ENCODE data around the gene OXLD1. TPM values are rescaled to one million over a fixed set of nuclear protein-coding genes. Genes with fewer than 3 reads are reported as not detected.

Gene OXLD1
- total RNA-seq (2014; rRNA removed) (46.7 and 68.9 TPM in 2 replicates), Bru-seq, nascent RNA (percentile 89 among the genes with signal in this experiment), BruChase-seq, experiment 1, labeled RNA remaining after a 6-hour chase (percentile 82 among the genes with signal in this experiment), BruChase-seq, experiment 2, labeled RNA remaining after a 2-hour chase (percentile 84 among the genes with signal in this experiment)
- long read RNA-seq, transcript OXLD1-201 (2 exons, 620 nt) = minor isoform, 9 of 61 reads
- long read RNA-seq, transcript OXLD1-206 (1 exons, 1,600 nt) = major isoform, 31 of 61 reads
- long read RNA-seq, transcript OXLD1-207 (2 exons, 821 nt) = minor isoform, 12 of 61 reads
- long read RNA-seq, partial matches to known transcripts = 0 of 61 reads
- long read RNA-seq, other reads (novel, unspliced or antisense) = 0 of 61 reads

- H3K9me2 ChIP-seq (replicated peaks; ENCODE audit: low read length) = no peaks in the 10 kb centered on the region
- peaks cover 35% of the 10 kb centered on the region for H3K4me1 ChIP-seq (ENCODE audit: insufficient read depth, low read length)
- POLR2A ChIA-PET (ENCODE audit: unreplicated experiment) = interaction anchor here (0.5 to 0.6 kb wide), 2 partner anchors 36 to 95 kb away, joined by 3 to 4 read pairs; partner anchors contain the start of gene MRPL12
- H3K27ac ChIP-seq (ENCODE audit: low read length) = peak within 1 kb of the TSS; percentile 69
- no peaks in the 10 kb centered on the region for H3K27me3 ChIP-seq (ENCODE audit: low read length)
- H3K4me2 ChIP-seq (ENCODE audit: low read length) = peak within 1 kb of the TSS; percentile 100
- intact Hi-C loops (cut with micrococcal nuclease) = loop anchor here (2.0 kb wide), 1 partner anchor 30 kb away; the partner anchor contains the start of genes NPLOC4 and TSPAN10
- no peaks in the 10 kb centered on the region for H3K9me3 ChIP-seq (ENCODE audit: low read length)
- DNase-seq = peak; percentile 97
- peak within 1 kb of the TSS; percentile 98 for H3K9ac ChIP-seq (ENCODE audit: low read length)
- H3F3A ChIP-seq (ENCODE audit: low read length, unreplicated experiment) = no peaks in the 10 kb centered on the region
- no peaks in the 10 kb centered on the region for H4K20me1 ChIP-seq (ENCODE audit: low read length)
- ATAC-seq = peak; percentile 98
- no TSS peak for BruUV-seq (replicated peaks)
- H3K4me3 ChIP-seq (ENCODE audit: low read length) = peak within 1 kb of the TSS; percentile 93
- TF ChIP-seq, protein P1, sequence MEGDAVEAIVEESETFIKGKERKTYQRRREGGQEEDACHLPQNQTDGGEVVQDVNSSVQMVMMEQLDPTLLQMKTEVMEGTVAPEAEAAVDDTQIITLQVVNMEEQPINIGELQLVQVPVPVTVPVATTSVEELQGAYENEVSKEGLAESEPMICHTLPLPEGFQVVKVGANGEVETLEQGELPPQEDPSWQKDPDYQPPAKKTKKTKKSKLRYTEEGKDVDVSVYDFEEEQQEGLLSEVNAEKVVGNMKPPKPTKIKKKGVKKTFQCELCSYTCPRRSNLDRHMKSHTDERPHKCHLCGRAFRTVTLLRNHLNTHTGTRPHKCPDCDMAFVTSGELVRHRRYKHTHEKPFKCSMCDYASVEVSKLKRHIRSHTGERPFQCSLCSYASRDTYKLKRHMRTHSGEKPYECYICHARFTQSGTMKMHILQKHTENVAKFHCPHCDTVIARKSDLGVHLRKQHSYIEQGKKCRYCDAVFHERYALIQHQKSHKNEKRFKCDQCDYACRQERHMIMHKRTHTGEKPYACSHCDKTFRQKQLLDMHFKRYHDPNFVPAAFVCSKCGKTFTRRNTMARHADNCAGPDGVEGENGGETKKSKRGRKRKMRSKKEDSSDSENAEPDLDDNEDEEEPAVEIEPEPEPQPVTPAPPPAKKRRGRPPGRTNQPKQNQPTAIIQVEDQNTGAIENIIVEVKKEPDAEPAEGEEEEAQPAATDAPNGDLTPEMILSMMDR (conservative IDR thresholded peaks at IDR 0.05; ENCODE audit: low read depth, low read length) = no peak
- TF ChIP-seq EZH2phosphoT487 (IDR thresholded peaks at IDR 0.05; ENCODE audit: borderline replicate concordance, low read length) (no peak), EZH2 (IDR thresholded peaks at IDR 0.05; ENCODE audit: low read length, unreplicated experiment) (no peak)
- H3K79me2 ChIP-seq (ENCODE audit: low read length) = peaks cover 56% of the 10 kb centered on the region
- CTCF ChIA-PET = no interaction called here
- peaks cover 20% of the 10 kb centered on the region for H3K36me3 ChIP-seq (ENCODE audit: low read depth, low read length)
- peak within 1 kb of the TSS; percentile 71 for H2AFZ ChIP-seq (ENCODE audit: low read length)
These were observed at the start of gene OXLD1, which contains the start of gene CCDC137 for GRCh38 chr17:81666342-81667191. TSS of gene OXLD1 (minus strand) at chr17:81666605. CDS start at chr17:81666577, 28 bp downstream. TSS of gene CCDC137 (plus strand) at chr17:81666737. CDS start at chr17:81666767, 30 bp downstream.

DNA sequence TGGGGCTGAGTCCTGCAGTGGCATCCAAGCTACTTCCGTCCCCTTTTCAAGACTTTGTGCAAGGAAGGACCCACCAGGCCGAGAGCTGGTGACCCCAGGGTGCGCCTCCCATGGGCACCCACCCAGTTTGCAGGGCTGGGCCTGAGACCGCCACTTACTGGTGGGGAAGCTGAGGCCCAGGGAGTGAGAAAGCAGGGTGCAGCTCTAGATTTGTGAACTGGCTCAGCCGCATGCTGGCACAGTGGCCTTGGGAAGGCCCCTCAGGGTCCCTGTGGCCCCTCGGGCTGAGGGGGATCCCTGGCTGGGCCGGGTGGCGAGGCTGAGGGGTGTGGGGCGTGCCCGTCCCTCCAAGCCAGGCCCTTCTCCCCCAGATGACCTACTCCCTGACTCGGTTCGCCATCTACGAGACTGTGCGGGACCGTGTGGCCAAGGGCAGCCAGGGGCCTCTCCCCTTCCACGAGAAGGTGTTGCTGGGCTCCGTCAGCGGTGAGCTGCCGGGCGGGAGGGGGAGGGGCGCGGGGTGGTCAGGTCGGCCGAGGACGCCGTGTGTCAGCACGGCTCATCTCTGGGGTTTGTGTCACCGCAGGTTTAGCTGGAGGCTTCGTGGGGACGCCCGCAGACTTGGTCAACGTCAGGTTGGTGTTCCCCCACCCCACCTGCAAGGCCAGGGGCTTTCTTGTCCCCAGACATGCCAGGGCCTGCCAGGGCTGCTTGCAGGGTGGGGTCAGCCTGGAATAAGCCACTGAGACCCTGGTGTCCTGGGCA, 48.9 kb upstream of the OXLD1 start:
- Histone ChIP-seq H3F3A (ENCODE audit: low read length, unreplicated experiment) (peaks cover 8% of the 10 kb centered on the region), H3K9me3 (ENCODE audit: low read length) (no peaks in the 10 kb centered on the region), H3K79me2 (ENCODE audit: low read length) (peaks cover 33% of the 10 kb centered on the region), H3K36me3 (ENCODE audit: low read depth, low read length) (peaks cover 6% of the 10 kb centered on the region; the same call in 1 of the 2 replicates), H3K4me1 (ENCODE audit: insufficient read depth, low read length) (peaks cover 32% of the 10 kb centered on the region), H3K9me2 (replicated peaks; ENCODE audit: low read length) (no peaks in the 10 kb centered on the region), H3K4me2 (ENCODE audit: low read length) (no peak overlapping the region), H2AFZ (ENCODE audit: low read length) (no peak overlapping the region), H3K4me3 (ENCODE audit: low read length) (no peak overlapping the region), H3K27me3 (ENCODE audit: low read length) (no peaks in the 10 kb centered on the region), H4K20me1 (ENCODE audit: low read length) (no peaks in the 10 kb centered on the region), H3K27ac (ENCODE audit: low read length) (no peak overlapping the region), H3K9ac (ENCODE audit: low read length) (no peak overlapping the region)
- TF ChIP-seq EZH2phosphoT487 (IDR thresholded peaks at IDR 0.05; ENCODE audit: borderline replicate concordance, low read length) (no peak), EZH2 (IDR thresholded peaks at IDR 0.05; ENCODE audit: low read length, unreplicated experiment) (no peak)
- TF ChIP-seq, protein P1 (conservative IDR thresholded peaks at IDR 0.05; ENCODE audit: low read depth, low read length) = no peak
- ATAC-seq = no peak
- BruUV-seq (replicated peaks) = no TSS peak
- DNase-seq = no peak
- CTCF ChIA-PET = no interaction called here
- intact Hi-C loops (cut with micrococcal nuclease) = no loop called here
- POLR2A ChIA-PET (ENCODE audit: unreplicated experiment) = no interaction called here

Data from PC-3 (cell line).